DND-41 (cell line): ENCODE results near the gene RSAD2.

Experiments used
- EZH2 ChIP-seq: IDR thresholded peaks from 3 replicates; pipeline ENCODE4 v1.6.1; 2012; ENCODE audit warnings: borderline replicate concordance, low read depth, mild to moderate bottlenecking, moderate library complexity, low read length, inconsistent platforms; ENCODE audit not compliant: severe bottlenecking
- TF ChIP-seq, protein P1 (sequence below): IDR thresholded peaks from 2 replicates; pipeline ENCODE4 v1.5.1; 2012; ENCODE audit warnings: borderline replicate concordance, low read length, moderate library complexity, mild to moderate bottlenecking; ENCODE audit not compliant: poor library complexity, severe bottlenecking; ENCODE audit errors: extremely low read depth

DNA sequence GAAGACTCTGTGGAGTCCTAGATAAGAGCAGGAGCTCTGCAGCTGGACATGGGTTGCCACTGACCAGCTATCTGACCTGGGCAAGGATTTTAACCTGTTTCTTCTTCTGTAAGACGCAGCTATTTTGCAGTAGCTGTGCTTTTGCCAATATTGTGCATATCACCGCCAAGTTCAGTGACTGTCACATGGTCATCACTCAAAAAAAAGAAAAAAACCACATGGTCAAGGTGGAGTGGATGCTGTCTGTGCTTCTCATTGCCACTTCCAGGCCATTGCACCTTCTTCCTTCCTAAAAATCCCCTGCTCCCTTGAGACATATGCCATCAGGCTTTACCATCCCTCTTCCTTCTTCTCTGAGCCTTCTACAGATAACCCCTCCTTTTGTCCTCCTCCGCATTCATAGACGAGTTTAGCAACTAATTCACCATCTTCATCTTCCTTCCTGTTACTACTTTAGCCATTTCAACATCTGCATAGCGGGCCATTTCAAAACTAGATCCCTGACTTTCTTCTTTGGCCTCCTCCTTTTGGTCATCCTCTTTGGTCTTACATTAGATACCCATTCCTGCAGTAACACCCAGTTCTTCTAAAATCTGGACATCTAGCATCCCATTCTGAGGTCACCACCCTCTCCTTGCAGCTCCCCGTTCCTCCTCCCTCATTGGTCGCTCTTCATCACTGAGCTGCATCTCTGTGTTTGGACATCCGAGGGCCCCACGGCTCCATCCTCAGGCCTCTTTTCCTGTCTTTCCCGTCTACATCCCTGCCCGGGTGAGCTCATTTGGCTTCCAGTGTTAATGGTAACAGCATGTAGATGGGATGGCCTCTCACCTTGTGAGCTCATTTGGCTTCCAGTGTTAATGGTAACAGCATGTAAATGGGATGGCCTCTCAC is 57.4 kb downstream of the RSAD2 start:
- TF ChIP-seq, protein P1, sequence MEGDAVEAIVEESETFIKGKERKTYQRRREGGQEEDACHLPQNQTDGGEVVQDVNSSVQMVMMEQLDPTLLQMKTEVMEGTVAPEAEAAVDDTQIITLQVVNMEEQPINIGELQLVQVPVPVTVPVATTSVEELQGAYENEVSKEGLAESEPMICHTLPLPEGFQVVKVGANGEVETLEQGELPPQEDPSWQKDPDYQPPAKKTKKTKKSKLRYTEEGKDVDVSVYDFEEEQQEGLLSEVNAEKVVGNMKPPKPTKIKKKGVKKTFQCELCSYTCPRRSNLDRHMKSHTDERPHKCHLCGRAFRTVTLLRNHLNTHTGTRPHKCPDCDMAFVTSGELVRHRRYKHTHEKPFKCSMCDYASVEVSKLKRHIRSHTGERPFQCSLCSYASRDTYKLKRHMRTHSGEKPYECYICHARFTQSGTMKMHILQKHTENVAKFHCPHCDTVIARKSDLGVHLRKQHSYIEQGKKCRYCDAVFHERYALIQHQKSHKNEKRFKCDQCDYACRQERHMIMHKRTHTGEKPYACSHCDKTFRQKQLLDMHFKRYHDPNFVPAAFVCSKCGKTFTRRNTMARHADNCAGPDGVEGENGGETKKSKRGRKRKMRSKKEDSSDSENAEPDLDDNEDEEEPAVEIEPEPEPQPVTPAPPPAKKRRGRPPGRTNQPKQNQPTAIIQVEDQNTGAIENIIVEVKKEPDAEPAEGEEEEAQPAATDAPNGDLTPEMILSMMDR = no peak
- TF ChIP-seq EZH2 = no peak
